Measurements from ENCODE around the gene UBR4. TPM values are rescaled to one million over a fixed set of nuclear protein-coding genes. Genes with fewer than 3 reads are reported as not detected.
A peak's percentile ranks its signal among the peaks of the same experiment; 100 is the strongest.

Gene UBR4
- total RNA-seq, 6 experiments from 2014 or later = 73.0 to 132 (median 90.1) TPM

DNA sequence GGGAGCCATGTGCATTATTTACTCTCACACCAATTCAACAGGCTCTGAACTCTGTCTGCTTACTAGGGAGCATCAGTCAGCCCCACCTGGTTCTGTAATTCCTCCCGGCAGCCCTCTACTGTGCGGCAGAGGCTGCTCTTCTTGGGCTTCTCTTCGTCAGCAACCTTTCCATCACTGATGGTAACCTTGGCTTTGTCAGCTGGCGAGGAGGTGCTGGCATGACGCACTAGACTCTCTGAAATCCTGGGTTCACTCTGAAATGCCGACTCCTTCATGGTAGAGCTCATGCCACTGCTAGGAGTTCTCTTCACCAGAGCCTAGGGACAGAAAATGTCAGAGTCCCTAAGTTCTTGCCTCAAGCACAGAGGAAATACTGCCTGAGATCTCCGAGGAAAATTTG, 49.2 kb downstream of the UBR4 start:
- no peaks in the 10 kb centered on the region for H3K9me3 ChIP-seq
- no peak for DNase-seq
- H3K27ac ChIP-seq = no peak overlapping the region
- H3K4me1 ChIP-seq = peaks cover 0 to 5% (median 0%) of the 10 kb centered on the region in 4 donors
- H3K27me3 ChIP-seq = no peaks in the 10 kb centered on the region
- H3K36me3 ChIP-seq = peaks cover 25 to 100% (median 75%) of the 10 kb centered on the region in 4 donors
- WGBS (ENCODE audit: insufficient coverage, low coverage, low lambda C conversion rate, missing lambda C conversion rate) = 92% methylated on average over 6 of the region's 7 CpGs
- intact Hi-C loops (cut with DNase I) = no loop called here
- no peak for TF ChIP-seq POLR2A (IDR thresholded peaks at IDR 0.05)
- TF ChIP-seq, protein P1, sequence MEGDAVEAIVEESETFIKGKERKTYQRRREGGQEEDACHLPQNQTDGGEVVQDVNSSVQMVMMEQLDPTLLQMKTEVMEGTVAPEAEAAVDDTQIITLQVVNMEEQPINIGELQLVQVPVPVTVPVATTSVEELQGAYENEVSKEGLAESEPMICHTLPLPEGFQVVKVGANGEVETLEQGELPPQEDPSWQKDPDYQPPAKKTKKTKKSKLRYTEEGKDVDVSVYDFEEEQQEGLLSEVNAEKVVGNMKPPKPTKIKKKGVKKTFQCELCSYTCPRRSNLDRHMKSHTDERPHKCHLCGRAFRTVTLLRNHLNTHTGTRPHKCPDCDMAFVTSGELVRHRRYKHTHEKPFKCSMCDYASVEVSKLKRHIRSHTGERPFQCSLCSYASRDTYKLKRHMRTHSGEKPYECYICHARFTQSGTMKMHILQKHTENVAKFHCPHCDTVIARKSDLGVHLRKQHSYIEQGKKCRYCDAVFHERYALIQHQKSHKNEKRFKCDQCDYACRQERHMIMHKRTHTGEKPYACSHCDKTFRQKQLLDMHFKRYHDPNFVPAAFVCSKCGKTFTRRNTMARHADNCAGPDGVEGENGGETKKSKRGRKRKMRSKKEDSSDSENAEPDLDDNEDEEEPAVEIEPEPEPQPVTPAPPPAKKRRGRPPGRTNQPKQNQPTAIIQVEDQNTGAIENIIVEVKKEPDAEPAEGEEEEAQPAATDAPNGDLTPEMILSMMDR (IDR thresholded peaks at IDR 0.05) = no peak
- no peak for ATAC-seq
- no peak overlapping the region for H3K4me3 ChIP-seq

DNA sequence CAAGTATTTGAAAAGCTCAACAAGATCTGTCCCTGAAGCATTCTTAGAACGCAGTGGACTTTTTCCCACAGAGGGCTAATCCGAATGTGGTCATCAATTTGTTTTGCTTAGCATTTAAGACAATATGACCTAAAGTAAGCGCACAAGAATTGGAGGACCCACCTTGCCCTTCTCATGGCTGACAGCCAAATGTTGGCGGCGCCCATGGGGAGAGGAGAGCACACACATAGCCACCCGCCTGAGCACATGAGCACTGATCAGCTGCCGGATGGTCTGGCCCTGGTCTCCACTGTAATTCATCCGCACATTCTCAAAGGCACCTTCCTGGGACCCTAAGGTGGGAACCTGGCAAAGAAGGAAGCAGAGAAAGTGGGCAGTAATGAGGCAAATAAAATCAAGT, 52.4 kb downstream of the UBR4 start:
- Histone ChIP-seq H3K9me3 (no peaks in the 10 kb centered on the region), H3K4me3 (no peak overlapping the region), H3K36me3 (peaks cover 30 to 100% (median 79%) of the 10 kb centered on the region in 4 donors), H3K27me3 (no peaks in the 10 kb centered on the region), H3K4me1 (no peaks in the 10 kb centered on the region), H3K27ac (no peak overlapping the region)
- ATAC-seq (no peak), DNase-seq (no peak)
- intact Hi-C loops (cut with DNase I) = no loop called here
- 91% methylated on average over 4 of the region's 8 CpGs for WGBS (ENCODE audit: insufficient coverage, low coverage, low lambda C conversion rate, missing lambda C conversion rate)
- TF ChIP-seq, protein P1 (IDR thresholded peaks at IDR 0.05) = no peak
- no peak for TF ChIP-seq POLR2A (IDR thresholded peaks at IDR 0.05)

DNA sequence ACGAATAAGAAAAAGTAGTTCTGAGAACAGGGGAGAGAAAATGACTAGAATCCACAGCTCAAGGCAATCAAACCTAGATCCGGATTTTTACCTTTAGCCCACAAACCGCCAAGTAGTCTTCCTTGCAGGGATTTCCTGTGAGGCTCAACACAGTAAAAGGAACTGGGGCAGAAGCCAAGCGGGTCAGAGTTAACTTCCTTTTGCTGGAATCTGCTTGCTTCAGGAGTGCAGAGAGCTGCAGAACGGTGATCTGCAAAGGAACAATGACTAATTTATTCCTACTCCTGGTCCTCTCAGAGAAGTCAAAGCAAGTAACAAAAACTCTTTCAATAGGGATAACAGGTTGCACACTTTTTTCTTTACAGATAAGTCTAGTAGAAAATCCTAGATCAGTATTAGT, 53.4 kb downstream of the UBR4 start:
- Histone ChIP-seq H3K36me3 (peaks cover 30 to 100% (median 79%) of the 10 kb centered on the region in 4 donors), H3K9me3 (no peaks in the 10 kb centered on the region), H3K4me1 (no peaks in the 10 kb centered on the region), H3K27me3 (no peaks in the 10 kb centered on the region), H3K27ac (peak overlapping the region in 1 of 3 donors; percentile 40), H3K4me3 (no peak overlapping the region)
- ATAC-seq = peak; percentile 72 to 89 (median 86)
- WGBS (ENCODE audit: insufficient coverage, low coverage, low lambda C conversion rate, missing lambda C conversion rate) = 26% methylated on average over 4 of the region's 5 CpGs
- intact Hi-C loops (cut with DNase I) = no loop called here
- DNase-seq = peak in 2 of 3 donors; percentile 50 to 65
- TF ChIP-seq, protein P1 (IDR thresholded peaks at IDR 0.05) = no peak
- no peak for TF ChIP-seq POLR2A (IDR thresholded peaks at IDR 0.05)

DNA sequence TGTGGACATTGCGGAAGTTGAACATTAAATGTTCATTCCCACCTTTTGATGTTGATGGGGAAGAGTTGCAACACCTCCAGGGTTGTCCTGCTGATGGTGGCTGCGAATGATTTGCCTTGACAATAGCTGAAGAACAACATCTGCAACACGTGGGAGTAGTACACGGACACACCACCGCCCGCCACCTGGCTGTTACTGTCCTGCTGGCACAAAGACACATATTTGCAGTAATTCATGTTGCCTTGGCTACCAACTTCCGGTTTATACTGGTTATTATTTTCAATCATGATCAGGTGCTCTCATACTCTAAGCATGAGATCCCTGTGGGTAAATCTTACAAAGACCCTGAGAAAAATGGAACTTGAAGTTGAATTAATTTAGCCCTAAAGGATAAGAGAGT, 55.2 kb downstream of the UBR4 start:
- Histone ChIP-seq H3K9me3 (no peaks in the 10 kb centered on the region), H3K4me3 (no peak overlapping the region), H3K27ac (no peak overlapping the region), H3K4me1 (no peaks in the 10 kb centered on the region), H3K27me3 (no peaks in the 10 kb centered on the region), H3K36me3 (peaks cover 22 to 100% (median 80%) of the 10 kb centered on the region in 4 donors)
- 84% methylated on average over 6 of the region's 7 CpGs for WGBS (ENCODE audit: insufficient coverage, low coverage, low lambda C conversion rate, missing lambda C conversion rate)
- no peak for ATAC-seq
- intact Hi-C loops (cut with DNase I) = no loop called here
- DNase-seq = no peak
- TF ChIP-seq, protein P1 (IDR thresholded peaks at IDR 0.05) = no peak
- TF ChIP-seq POLR2A (IDR thresholded peaks at IDR 0.05) = no peak

DNA sequence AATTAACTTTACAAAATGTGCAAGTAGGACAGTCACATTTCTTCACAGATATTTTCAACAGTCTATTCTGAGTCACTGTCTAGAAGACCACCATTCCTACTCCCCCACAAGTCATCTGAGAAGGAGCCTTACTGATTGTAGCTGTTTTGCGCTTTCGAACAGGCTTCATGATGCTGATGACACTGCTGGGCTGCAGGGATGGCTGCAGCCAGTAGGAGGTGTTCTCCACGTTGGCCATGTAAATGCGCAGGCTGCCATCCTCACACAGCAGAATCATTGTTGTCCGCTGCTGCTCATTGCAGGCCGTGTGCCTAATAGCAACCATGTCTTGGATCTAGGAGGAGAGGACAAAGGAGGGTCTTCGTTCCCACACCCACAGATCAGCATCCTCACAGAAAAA, 56.9 kb downstream of the UBR4 start:
- WGBS (ENCODE audit: insufficient coverage, low coverage, low lambda C conversion rate, missing lambda C conversion rate) = 94% methylated on average over 3 of the region's 7 CpGs

More for the DNA sequence above, 56.9 kb downstream of the UBR4 start:
- no peak overlapping the region for H3K4me3 ChIP-seq
- peaks cover 31 to 100% (median 84%) of the 10 kb centered on the region in 4 donors for H3K36me3 ChIP-seq
- H3K9me3 ChIP-seq = no peaks in the 10 kb centered on the region
- ATAC-seq (no peak), DNase-seq (no peak)
- intact Hi-C loops (cut with DNase I) = no loop called here
- no peaks in the 10 kb centered on the region for H3K27me3 ChIP-seq
- TF ChIP-seq, protein P1 (IDR thresholded peaks at IDR 0.05) = no peak
- no peak for TF ChIP-seq POLR2A (IDR thresholded peaks at IDR 0.05)
- no peak overlapping the region for H3K27ac ChIP-seq
- H3K4me1 ChIP-seq = no peaks in the 10 kb centered on the region
